KBM-7 (cell line): Measurements from ENCODE around the gene PDXDC1.
"Not testable (repeated sequence)": the region's sequence is repeated elsewhere in the genome, so short reads cannot be mapped to it uniquely, and the experiment has no call there.

ENCODE experiments used
- DNase-seq: peaks from one replicate; pipeline ENCODE4 v3.0.0-alpha.2; 2015
- in situ Hi-C: fragments of 300-500 bp; cut with MboI; formaldehyde crosslinking; loops from 2 replicates; pipeline ENCODE4 v1.14.3; 2020; ENCODE audit warnings: low sequenced_read_pairs, low pct_unique_long_range_greater_than_20kb, mixed read lengths

PDXDC1 gene

DNA sequence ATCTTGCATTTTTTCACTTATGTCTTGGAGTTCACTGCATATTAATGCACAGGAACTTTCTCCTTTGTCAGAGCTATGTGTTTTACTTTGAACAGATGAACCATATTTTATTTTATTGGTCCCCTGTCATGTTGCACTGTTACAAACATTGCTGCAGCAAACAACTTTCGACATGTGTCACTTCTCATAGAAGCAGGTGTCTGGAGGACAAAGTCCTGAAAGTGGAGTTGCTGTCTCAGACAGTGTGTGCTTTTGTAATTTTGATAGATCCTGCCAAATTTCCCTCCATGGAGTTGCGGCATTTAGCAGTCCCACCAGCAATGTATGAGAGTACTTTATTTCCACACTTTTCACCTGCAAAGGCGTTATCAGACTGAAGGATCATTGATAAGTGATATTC, 27.6 kb downstream of the PDXDC1 start:
- DNase-seq, in situ Hi-C loops: not testable (repeated sequence)

DNA sequence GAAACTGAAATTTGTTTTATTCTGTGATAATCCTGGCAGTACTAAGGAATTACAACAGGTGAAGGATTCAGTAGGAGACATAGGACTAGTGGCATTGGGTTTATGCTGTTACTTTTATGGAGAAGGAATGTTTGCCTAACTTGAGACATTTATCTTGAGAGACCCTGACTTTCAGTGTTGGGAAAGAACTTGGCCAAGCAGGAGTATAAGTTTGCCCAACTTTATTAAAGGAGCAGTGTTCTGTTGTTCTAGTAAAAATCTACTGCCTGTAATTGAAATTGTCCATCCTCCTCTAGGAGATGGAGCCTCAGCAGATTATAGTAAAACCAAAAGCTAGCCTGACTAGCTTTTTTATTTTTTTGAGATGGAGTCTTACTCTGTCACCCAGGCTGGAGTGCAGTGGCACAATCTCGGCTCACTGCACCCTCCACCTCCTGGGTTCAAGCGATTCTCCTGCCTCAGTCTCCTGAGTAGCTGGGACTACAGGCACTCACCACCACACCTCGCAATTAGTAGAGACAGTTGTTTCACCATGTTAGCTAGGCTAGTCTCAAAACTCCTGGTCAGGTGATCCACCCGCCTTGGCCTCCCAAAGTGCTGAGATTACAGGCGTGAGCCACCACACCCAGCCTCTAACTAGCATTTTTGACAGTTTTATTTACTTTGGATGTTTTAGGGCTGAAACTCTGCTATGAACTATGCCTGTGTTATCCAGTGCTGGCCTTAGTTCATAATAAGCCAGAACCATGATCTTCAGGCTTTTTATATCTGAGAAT, 30.7 kb downstream of the PDXDC1 start:
- DNase-seq, in situ Hi-C loops: not testable (repeated sequence)

DNA sequence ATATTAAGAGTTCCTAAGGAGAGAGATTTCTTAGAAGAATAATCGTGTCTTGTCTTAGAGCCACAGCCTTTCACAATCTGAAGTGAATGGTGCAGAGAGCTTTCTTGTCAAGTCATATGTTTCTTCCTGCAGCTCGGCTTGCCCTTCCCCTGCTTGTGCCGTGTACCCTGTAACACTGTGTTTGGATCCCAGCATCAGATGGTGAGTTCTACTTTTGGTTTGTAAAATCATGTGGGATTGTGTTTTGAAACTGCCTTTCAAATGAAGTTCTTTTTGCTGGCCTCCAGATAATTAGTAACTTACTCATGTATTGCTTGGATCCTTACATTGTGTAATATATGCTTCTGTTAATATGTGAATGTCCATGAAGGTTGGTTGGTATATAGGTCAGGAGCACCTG, 33.8 kb downstream of the PDXDC1 start:
- DNase-seq, in situ Hi-C loops: not testable (repeated sequence)

GRCh38 chr16:15012941-15013340, 38.1 kb downstream of the PDXDC1 start:
- in situ Hi-C loops, DNase-seq: not testable (repeated sequence)

DNA sequence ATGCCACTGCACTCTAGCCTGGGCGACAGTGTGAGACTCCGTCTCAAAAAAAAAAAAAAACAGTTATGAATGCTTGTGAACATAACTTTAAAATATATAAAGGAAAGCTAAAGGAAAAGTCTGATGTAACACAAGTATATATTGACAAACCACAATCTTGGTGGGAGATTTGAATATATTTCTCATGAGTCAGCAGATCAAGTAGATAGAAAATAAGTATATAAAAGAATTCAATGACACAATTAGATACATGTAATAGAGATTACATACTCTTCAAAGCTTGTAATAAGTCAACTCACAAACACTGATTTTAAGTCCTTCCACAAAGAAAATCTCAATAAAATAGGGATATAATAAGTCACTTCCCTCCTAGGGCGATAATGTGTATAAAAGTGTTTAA, 40.8 kb downstream of the PDXDC1 start:
- DNase-seq, in situ Hi-C loops: not testable (repeated sequence)

- in situ Hi-C loops = not testable (repeated sequence)
- DNase-seq = peak; percentile 17
These were observed 41.5 kb downstream of the PDXDC1 start for GRCh38 chr16:15016354-15016753.

GRCh38 chr16:15016951-15017580, 42.2 kb downstream of the PDXDC1 start:
- DNase-seq, in situ Hi-C loops: not testable (repeated sequence)

- in situ Hi-C loops, DNase-seq: not testable (repeated sequence)
These were observed 46.6 kb downstream of the PDXDC1 start for GRCh38 chr16:15021429-15021828.

DNA sequence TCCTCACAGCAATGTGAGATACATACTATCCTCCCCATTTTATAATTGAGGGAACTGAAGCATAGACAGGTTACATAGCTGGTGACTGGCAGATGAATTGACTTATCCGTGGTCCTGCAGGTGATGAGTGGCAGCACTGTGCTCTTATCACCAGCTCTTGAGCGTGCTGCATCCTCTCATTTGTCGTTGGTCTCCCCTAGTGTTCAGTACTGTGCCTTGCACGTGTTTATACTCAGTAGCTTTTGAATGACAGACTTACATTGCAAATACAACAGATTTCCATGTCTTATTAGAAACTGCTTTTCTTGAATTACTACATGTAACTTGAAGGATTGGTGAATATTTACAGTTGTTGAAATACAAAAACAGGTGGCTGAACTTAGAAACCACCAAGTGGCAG, 47.4 kb downstream of the PDXDC1 start:
- DNase-seq = peak; percentile 52
- in situ Hi-C loops = not testable (repeated sequence)

GRCh38 chr16:15023381-15024077, 48.7 kb downstream of the PDXDC1 start:
- DNase-seq, in situ Hi-C loops: not testable (repeated sequence)

- in situ Hi-C loops = not testable (repeated sequence)
These were observed 50.0 kb downstream of the PDXDC1 start for GRCh38 chr16:15024858-15025199.

GRCh38 chr16:15025234-15025951, 50.6 kb downstream of the PDXDC1 start:
- in situ Hi-C loops = not testable (repeated sequence)

More at GRCh38 chr16:15024858-15025199, 50.0 kb downstream of the PDXDC1 start:
- DNase-seq = not testable (repeated sequence)

DNA sequence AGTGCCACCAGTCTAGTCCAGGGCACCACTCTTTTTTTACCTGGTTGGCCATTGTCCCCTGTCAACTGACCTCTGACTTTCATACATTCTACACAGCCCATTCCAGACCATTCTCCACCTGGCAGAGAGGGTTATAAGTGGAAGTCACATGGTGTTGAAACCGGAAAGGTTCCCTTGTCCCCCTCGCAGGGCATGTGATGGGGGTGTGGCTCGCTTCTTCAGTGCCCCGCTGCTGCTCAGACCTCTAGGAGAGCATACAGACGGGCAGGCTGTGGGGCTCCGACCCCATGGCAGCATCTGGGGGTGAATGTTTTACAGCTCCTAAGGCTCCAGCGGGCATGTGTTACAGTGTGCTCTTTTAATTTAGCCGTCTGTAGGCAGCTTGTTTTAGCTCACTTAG, 52.2 kb downstream of the PDXDC1 start:
- in situ Hi-C loops, DNase-seq: not testable (repeated sequence)

More at GRCh38 chr16:15025234-15025951, 50.6 kb downstream of the PDXDC1 start:
- not testable (repeated sequence) for DNase-seq

- in situ Hi-C loops, DNase-seq: not testable (repeated sequence)
These were observed 52.9 kb downstream of the PDXDC1 start for GRCh38 chr16:15027503-15028344.

- in situ Hi-C loops = not testable (repeated sequence)
These were observed 53.5 kb downstream of the PDXDC1 start for GRCh38 chr16:15028345-15028715.

DNA sequence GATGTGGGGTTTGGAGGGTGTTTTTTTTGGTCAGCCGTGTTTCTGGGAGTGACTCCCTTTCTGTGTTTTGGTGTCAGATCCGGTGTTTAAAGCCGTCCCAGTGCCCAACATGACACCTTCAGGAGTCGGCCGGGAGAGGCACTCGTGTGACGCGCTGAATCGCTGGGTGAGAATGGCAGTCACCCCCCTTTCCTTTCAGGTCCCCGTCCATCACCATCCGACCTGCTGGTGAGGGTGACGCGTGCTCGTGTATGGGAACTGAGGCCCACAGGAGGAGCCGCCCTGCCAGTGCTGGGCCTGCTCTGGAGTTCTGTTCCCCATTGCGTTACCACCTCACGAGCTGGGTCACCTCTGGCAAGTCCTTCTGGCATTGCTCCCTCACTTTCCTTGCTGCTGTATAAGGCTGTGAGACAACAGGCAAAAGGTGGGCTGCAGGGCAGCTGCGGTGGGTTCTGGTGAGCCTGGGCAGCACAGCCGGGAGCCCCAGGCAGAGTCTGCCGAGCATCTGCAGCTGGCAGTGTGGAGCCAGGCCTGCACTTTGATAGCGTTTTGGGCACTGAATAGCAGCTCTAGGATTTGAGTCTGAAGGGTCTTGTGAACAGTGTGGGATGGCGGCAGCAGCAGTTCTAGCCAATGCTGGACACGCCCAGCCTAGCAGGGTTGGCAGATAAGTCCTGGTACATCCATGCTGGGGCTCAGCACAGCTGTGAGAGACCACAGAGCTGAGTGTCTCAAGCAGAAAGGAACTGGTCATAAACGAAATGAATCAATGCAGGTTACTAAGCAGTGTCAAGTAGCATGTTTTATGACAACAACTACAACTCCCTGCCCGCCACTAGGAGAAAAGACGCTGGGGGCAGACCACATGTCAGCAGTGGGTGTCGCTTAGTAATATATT, 54.2 kb downstream of the PDXDC1 start:
- in situ Hi-C loops, DNase-seq: not testable (repeated sequence)

More at GRCh38 chr16:15028345-15028715, 53.5 kb downstream of the PDXDC1 start:
- DNase-seq = not testable (repeated sequence)

DNA sequence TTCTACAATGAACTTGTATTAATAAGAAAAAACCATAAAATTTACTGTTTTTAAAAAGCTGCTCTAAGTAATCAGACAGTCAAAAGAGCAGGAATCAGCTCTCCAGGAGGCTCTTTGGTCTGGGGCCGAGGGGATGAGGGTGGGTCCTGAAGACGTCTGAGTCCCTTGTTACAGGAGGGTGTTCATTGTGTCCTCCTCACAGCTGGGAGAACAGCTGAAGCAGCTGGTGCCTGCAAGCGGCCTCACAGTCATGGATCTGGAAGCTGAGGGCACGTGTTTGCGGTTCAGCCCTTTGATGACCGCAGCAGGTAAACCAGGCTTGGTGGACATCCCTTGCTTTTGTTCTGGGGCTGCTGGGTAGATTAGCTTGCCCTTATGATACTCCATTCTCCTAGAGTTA, 54.9 kb downstream of the PDXDC1 start:
- in situ Hi-C loops, DNase-seq: not testable (repeated sequence)
